Thoracic aorta (tissue), 2 donors: ENCODE results near the gene IFNG-AS1. TPM values are rescaled to one million over a fixed set of nuclear protein-coding genes. Genes with fewer than 3 reads are reported as not detected.

Experiments used
- ATAC-seq: fragments of 150-250 bp; one replicate; pipeline ENCODE4 v1.8.0; 2017; ENCODE audit warnings: low read depth; ENCODE audit not compliant: insufficient number of reproducible peaks, low FRiP score
- DNase-seq: peaks from one replicate; pipeline ENCODE4 v3.0.0-alpha.2; 2020; ENCODE audit warnings: low spot score
- H3K27ac ChIP-seq, 2 donors: fragments of 200-600 bp; sonication (generic); 1 replicate in 1 of 2; 2 replicates in 1 of 2; pipeline ENCODE4 v1.5.1; 2016; ENCODE audit warnings: mild to moderate bottlenecking in 2 of 2, moderate library complexity in 2 of 2
- H3K27me3 ChIP-seq: fragments of 200-600 bp; sonication (generic); replicated peaks from 2 replicates; pipeline ENCODE4 v1.6.0; 2016; ENCODE audit warnings: mild to moderate bottlenecking; ENCODE audit not compliant: insufficient read depth
- H3K36me3 ChIP-seq: fragments of 200-600 bp; sonication (generic); one replicate; pipeline ENCODE4 v1.5.1; 2016
- H3K4me1 ChIP-seq, 2 donors: fragments of 200-600 bp; sonication (generic); 1 replicate in 1 of 2; 2 replicates in 1 of 2; pipeline versions ENCODE4 v1.5.1 to v1.6.0; 2016; ENCODE audit warnings: low read depth in 2 of 2, mild to moderate bottlenecking in 1 of 2; ENCODE audit not compliant: control insufficient read depth in 1 of 2
- H3K4me3 ChIP-seq: fragments of 200-600 bp; sonication (generic); 2 replicates; pipeline ENCODE4 v1.5.1; 2016; ENCODE audit warnings: mild to moderate bottlenecking
- H3K9me3 ChIP-seq: fragments of 200-600 bp; sonication (generic); 2 replicates; pipeline ENCODE4 v1.5.1; 2016
- CTCF ChIP-seq: fragments of 200-600 bp; sonication (generic); IDR thresholded peaks from one replicate; pipeline ENCODE4 v1.5.1; 2019; ENCODE audit warnings: antibody characterized with exemption
- total RNA-seq, 2 donors: library from RNA; depleted of rRNA; stranded (reverse); fragments of >200 nt; gene quantifications; one replicate each; pipeline versions ENCODE4 v1.1.0 to v1.2.3, GENCODE V29; 2016

Gene IFNG-AS1
- total RNA-seq, 2 donors from 2014 or later, result 0.92 TPM; not detected in 1

GRCh38 chr12:68018315-68018714, 29.1 kb downstream of the IFNG-AS1 start:
- no peak for TF ChIP-seq CTCF
- ATAC-seq (no peak), DNase-seq (no peak)
- Histone ChIP-seq H3K4me1 (no peaks in the 10 kb centered on the region), H3K36me3 (no peaks in the 10 kb centered on the region), H3K9me3 (no peaks in the 10 kb centered on the region), H3K27me3 (no peaks in the 10 kb centered on the region), H3K27ac (no peak overlapping the region), H3K4me3 (no peak overlapping the region)

GRCh38 chr12:68020049-68020448, 30.8 kb downstream of the IFNG-AS1 start:
- H3K4me1 ChIP-seq, result no peaks in the 10 kb centered on the region
- H3K27ac ChIP-seq, result no peak overlapping the region
- H3K27me3 ChIP-seq, result no peaks in the 10 kb centered on the region
- H3K36me3 ChIP-seq, result no peaks in the 10 kb centered on the region
- ATAC-seq (no peak), DNase-seq (no peak)
- no peaks in the 10 kb centered on the region for H3K9me3 ChIP-seq
- no peak overlapping the region for H3K4me3 ChIP-seq
- TF ChIP-seq CTCF, result no peak

DNA sequence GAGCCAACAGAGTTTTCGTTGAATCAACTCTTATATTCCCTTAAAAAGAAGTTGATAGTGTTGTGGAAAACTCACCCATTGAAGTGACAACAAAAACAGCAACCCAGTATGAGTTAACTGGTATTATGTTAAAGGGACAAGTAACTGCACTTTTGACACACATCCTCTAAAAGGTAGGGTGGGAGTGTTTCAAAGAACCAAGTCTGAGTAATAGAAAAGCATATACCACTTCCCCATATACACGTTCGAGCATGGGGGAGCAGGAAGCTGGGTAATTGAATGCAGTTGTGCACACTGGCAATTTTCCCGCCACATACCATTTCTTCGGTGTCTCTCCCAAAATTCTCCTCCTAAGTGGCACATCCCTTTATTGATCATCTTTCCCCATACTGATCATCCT, 31.5 kb downstream of the IFNG-AS1 start:
- no peak for DNase-seq
- no peak overlapping the region for H3K4me3 ChIP-seq
- no peak for ATAC-seq
- no peaks in the 10 kb centered on the region for H3K27me3 ChIP-seq
- TF ChIP-seq CTCF, result no peak
- H3K9me3 ChIP-seq, result no peaks in the 10 kb centered on the region
- H3K36me3 ChIP-seq, result no peaks in the 10 kb centered on the region
- H3K4me1 ChIP-seq, result no peaks in the 10 kb centered on the region
- no peak overlapping the region for H3K27ac ChIP-seq

GRCh38 chr12:68028647-68029046, 39.4 kb downstream of the IFNG-AS1 start:
- no peaks in the 10 kb centered on the region for H3K4me1 ChIP-seq
- no peaks in the 10 kb centered on the region for H3K9me3 ChIP-seq
- ATAC-seq (no peak), DNase-seq (no peak)
- H3K36me3 ChIP-seq, result no peaks in the 10 kb centered on the region
- no peak overlapping the region for H3K4me3 ChIP-seq
- H3K27ac ChIP-seq, result no peak overlapping the region
- no peak for TF ChIP-seq CTCF
- H3K27me3 ChIP-seq, result no peaks in the 10 kb centered on the region

DNA sequence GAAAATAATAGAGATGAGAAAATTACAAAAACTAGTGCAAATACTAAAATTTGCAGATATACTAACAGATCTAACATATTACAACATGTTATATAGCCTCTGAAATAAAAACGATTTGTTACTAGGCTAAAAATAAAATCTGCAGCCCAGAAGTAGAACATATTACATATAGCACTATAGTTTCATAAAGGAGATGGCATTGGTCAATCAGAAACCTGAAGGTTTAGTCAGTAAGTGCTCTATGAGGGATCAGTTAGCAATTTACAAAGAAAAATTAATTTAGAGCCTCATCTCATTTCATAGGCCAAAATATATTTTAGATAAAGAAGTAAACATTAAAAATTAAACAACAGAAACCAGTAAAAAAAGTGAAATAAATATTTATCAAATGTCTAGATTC, 41.0 kb downstream of the IFNG-AS1 start:
- no peak for TF ChIP-seq CTCF
- no peak for ATAC-seq

More for the DNA sequence above, 41.0 kb downstream of the IFNG-AS1 start:
- Histone ChIP-seq H3K27ac (no peak overlapping the region), H3K9me3 (no peaks in the 10 kb centered on the region), H3K4me1 (no peaks in the 10 kb centered on the region), H3K4me3 (no peak overlapping the region), H3K36me3 (no peaks in the 10 kb centered on the region), H3K27me3 (no peaks in the 10 kb centered on the region)
- no peak for DNase-seq
